H1 (cell line): ENCODE measurements around the gene SIK2. TPM values are rescaled to one million over a fixed set of nuclear protein-coding genes. Genes with fewer than 3 reads are reported as not detected.

ENCODE experiments used
- CTCF ChIA-PET: fragments of 300-600 bp; sonication (Branson Sonifier 250); formaldehyde crosslinking; loops from one replicate; lab custom pipeline; 2021; ENCODE audit not compliant: partially characterized antibody; lab: Charles Lee
- POLR2A ChIA-PET: fragments of 300-600 bp; sonication (Branson Sonifier 250); formaldehyde crosslinking; loops from one replicate; lab custom pipeline; 2021; ENCODE audit warnings: inconsistent platforms; ENCODE audit not compliant: partially characterized antibody; lab: Charles Lee
- DNase-seq, 2 experiments: peaks; one replicate each; pipeline versions ENCODE4 v3.0.0 to v3.0.0-alpha.2; 2010 to 2022; ENCODE audit warnings: low spot score in 2 of 2, low read depth in 1 of 2, mixed read lengths in 1 of 2
- FAIRE-seq: peaks from 2 replicates; lab custom pipeline; 2011; peaks lifted over from hg19 to GRCh38; lab: Jason Lieb, UNC
- H2AFZ ChIP-seq: 2 replicates; pipeline ENCODE4 v1.8.1; 2012; ENCODE audit warnings: low read length, inconsistent platforms
- H2AK5ac ChIP-seq: 2 replicates; pipeline ENCODE4 v1.6.1; 2013; ENCODE audit warnings: low read depth, low read length
- H2BK120ac ChIP-seq: replicated peaks from 2 replicates; pipeline ENCODE3; 2013; ENCODE audit warnings: low read depth, low read length, inconsistent platforms
- H2BK12ac ChIP-seq: 2 replicates; pipeline ENCODE4 v1.6.1; 2013; ENCODE audit warnings: low read depth, low read length
- H2BK15ac ChIP-seq: 2 replicates; pipeline ENCODE4 v1.6.1; 2013; ENCODE audit warnings: low read length
- H2BK20ac ChIP-seq: 2 replicates; pipeline ENCODE4 v1.6.1; 2013; ENCODE audit warnings: low read length
- H2BK5ac ChIP-seq: 2 replicates; pipeline ENCODE4 v1.6.1; 2013; ENCODE audit warnings: low read depth, low read length
- H3K14ac ChIP-seq: 2 replicates; pipeline ENCODE4 v1.6.1; 2013; ENCODE audit warnings: inconsistent platforms; ENCODE audit not compliant: insufficient read length
- H3K18ac ChIP-seq: 2 replicates; pipeline ENCODE4 v1.6.1; 2013; ENCODE audit warnings: low read length; ENCODE audit errors: extremely low read depth
- H3K23ac ChIP-seq: 2 replicates; pipeline ENCODE4 v1.6.1; 2013; ENCODE audit warnings: inconsistent platforms; ENCODE audit not compliant: insufficient read length
- H3K23me2 ChIP-seq: 2 replicates; pipeline ENCODE4 v1.6.1; 2013; ENCODE audit warnings: low read depth, low read length
- H3K27ac ChIP-seq: 2 replicates; pipeline ENCODE4 v1.6.1; 2011; ENCODE audit warnings: low read depth, low read length, inconsistent platforms
- H3K27me3 ChIP-seq, 4 experiments: replicated peaks in 1 of 4; 1 replicate in 1 of 4; 2 replicates in 3 of 4; pipeline versions ENCODE4 v1.6.1 to v1.8.1; 2011 to 2013; ENCODE audit warnings: low read length in 3 of 4, mild to moderate bottlenecking in 3 of 4, inconsistent platforms in 2 of 4, mixed read lengths in 2 of 4, moderate library complexity in 1 of 4; ENCODE audit not compliant: control insufficient read depth in 3 of 4, insufficient read depth in 3 of 4; ENCODE audit errors: extremely low read depth in 1 of 4
- H3K36me3 ChIP-seq, 4 experiments: 2 replicates each; pipeline versions ENCODE4 v1.6.1 to v1.8.1; 2011 to 2013; ENCODE audit warnings: mild to moderate bottlenecking in 4 of 4, low read length in 3 of 4, moderate library complexity in 2 of 4, control low read depth in 1 of 4, inconsistent platforms in 1 of 4; ENCODE audit not compliant: insufficient read depth in 4 of 4, control insufficient read depth in 2 of 4
- H3K4ac ChIP-seq: replicated peaks from 2 replicates; pipeline ENCODE3; 2013; ENCODE audit warnings: low read length, low read depth, mixed read lengths, inconsistent platforms; ENCODE audit not compliant: insufficient read length
- H3K4me1 ChIP-seq, 4 experiments: replicated peaks in 1 of 4; 1 replicate in 1 of 4; 2 replicates in 3 of 4; pipeline versions ENCODE4 v1.6.1 to v1.8.1; 2011 to 2013; ENCODE audit warnings: low read length in 3 of 4, inconsistent platforms in 2 of 4, mixed read lengths in 1 of 4; ENCODE audit not compliant: insufficient read depth in 4 of 4, control insufficient read depth in 3 of 4
- H3K4me2 ChIP-seq, 2 experiments: 2 replicates each; pipeline versions ENCODE4 v1.6.1 to v1.8.1; 2011 to 2013; ENCODE audit warnings: low read depth in 2 of 2, low read length in 2 of 2, control low read depth in 1 of 2, inconsistent platforms in 1 of 2, mild to moderate bottlenecking in 1 of 2; ENCODE audit not compliant: insufficient read depth in 1 of 2
- H3K4me3 ChIP-seq, 4 experiments: fragments of 200-600, 300-600 bp in 1 of 4; sonication (generic), shearing (Covaris generic), sonication (Bioruptor Twin) in 1 of 4; 2 replicates each; pipeline versions ENCODE4 v1.5.1 to v1.8.1; 2011 to 2016; ENCODE audit warnings: low read length in 4 of 4, low read depth in 3 of 4, control low read depth in 2 of 4, inconsistent platforms in 2 of 4, mild to moderate bottlenecking in 2 of 4, mixed read lengths in 1 of 4, moderate library complexity in 1 of 4; ENCODE audit not compliant: insufficient read depth in 2 of 4; ENCODE audit errors: extremely low read depth in 1 of 4
- H3K56ac ChIP-seq: replicated peaks from 2 replicates; pipeline ENCODE3; 2013; ENCODE audit warnings: low read depth, mild to moderate bottlenecking, mixed read lengths, low read length, inconsistent platforms; ENCODE audit not compliant: insufficient read length
- H3K79me1 ChIP-seq: 2 replicates; pipeline ENCODE4 v1.6.1; 2013; ENCODE audit warnings: low read depth, low read length, control low read depth
- H3K79me2 ChIP-seq, 2 experiments: 2 replicates each; pipeline versions ENCODE4 v1.6.1 to v1.8.1; 2012 to 2013; ENCODE audit warnings: low read length in 2 of 2, mild to moderate bottlenecking in 2 of 2, inconsistent platforms in 1 of 2; ENCODE audit not compliant: insufficient read depth in 2 of 2, control insufficient read depth in 1 of 2
- H3K9ac ChIP-seq, 4 experiments: replicated peaks in 1 of 4; 1 replicate in 1 of 4; 2 replicates in 3 of 4; pipeline versions ENCODE4 v1.6.1 to v1.8.1; 2011 to 2013; ENCODE audit warnings: low read depth in 3 of 4, low read length in 3 of 4, control low read depth in 2 of 4, mild to moderate bottlenecking in 2 of 4, moderate library complexity in 2 of 4, inconsistent platforms in 1 of 4; ENCODE audit errors: extremely low read depth in 1 of 4
- H3K9me3 ChIP-seq, 2 experiments: 2 replicates each; pipeline versions ENCODE4 v1.6.1 to v1.8.1; 2012 to 2013; ENCODE audit warnings: mild to moderate bottlenecking in 2 of 2, moderate library complexity in 2 of 2, control low read depth in 1 of 2, inconsistent platforms in 1 of 2, low read depth in 1 of 2, low read length in 1 of 2, mixed read lengths in 1 of 2; ENCODE audit not compliant: insufficient read depth in 2 of 2
- H4K20me1 ChIP-seq, 2 experiments: replicated peaks in 1 of 2; 2 replicates each; pipeline versions ENCODE3 to v1.8.1; 2011 to 2013; ENCODE audit warnings: inconsistent platforms in 2 of 2, low read length in 2 of 2, mild to moderate bottlenecking in 1 of 2; ENCODE audit not compliant: insufficient read depth in 2 of 2, control insufficient read depth in 1 of 2
- H4K5ac ChIP-seq: 2 replicates; pipeline ENCODE4 v1.6.1; 2013; ENCODE audit warnings: low read length, low read depth, mixed read lengths, inconsistent platforms; ENCODE audit not compliant: insufficient read length
- H4K8ac ChIP-seq: 2 replicates; pipeline ENCODE4 v1.8.0; 2013; ENCODE audit warnings: mild to moderate bottlenecking, moderate library complexity, low read length, inconsistent platforms; ENCODE audit not compliant: insufficient read depth; ENCODE audit errors: extremely low read depth
- H4K91ac ChIP-seq: replicated peaks from 2 replicates; pipeline ENCODE3; 2013; ENCODE audit warnings: low read length, mixed read lengths, inconsistent platforms; ENCODE audit not compliant: insufficient read length
- EGR1 ChIP-seq: IDR thresholded peaks from 2 replicates; pipeline ENCODE4 v1.6.1; 2011; ENCODE audit warnings: low read depth, low read length, borderline replicate concordance
- JUN ChIP-seq: IDR thresholded peaks from 2 replicates; pipeline ENCODE4 v1.6.1; 2011; ENCODE audit warnings: low read depth, mild to moderate bottlenecking, improper control_type of control experiment, low read length
- NANOG ChIP-seq: IDR thresholded peaks from 2 replicates; pipeline ENCODE4 v1.6.1; 2011; ENCODE audit warnings: low read length, low read depth, mild to moderate bottlenecking, inconsistent platforms; ENCODE audit not compliant: insufficient read depth, poor library complexity, severe bottlenecking
- RBBP5 ChIP-seq: IDR thresholded peaks from 2 replicates; pipeline ENCODE4 v1.7.1; 2012; ENCODE audit warnings: low read depth, mild to moderate bottlenecking, inconsistent platforms, low read length, moderate library complexity, borderline replicate concordance
- SP1 ChIP-seq: IDR thresholded peaks from 2 replicates; pipeline ENCODE4 v1.6.1; 2011; ENCODE audit warnings: low read depth, low read length
- TAF7 ChIP-seq: optimal IDR thresholded peaks from 2 replicates; pipeline ENCODE3; 2011; ENCODE audit warnings: low read depth, mild to moderate bottlenecking, inconsistent platforms, low read length, moderate library complexity, borderline replicate concordance
- TCF12 ChIP-seq: IDR thresholded peaks from 2 replicates; pipeline ENCODE4 v1.6.1; 2011; ENCODE audit warnings: low read depth, mild to moderate bottlenecking, low read length
- WGBS, 2 experiments: shearing (Covaris generic) in 1 of 2; methylation state at CpG; one replicate each; pipeline versions ENCODE4 v1.1.6 to v1.1.7; 2013 to 2015; ENCODE audit warnings: low lambda C conversion rate in 2 of 2, mixed read lengths in 2 of 2, inconsistent platforms in 1 of 2, low coverage in 1 of 2, missing lambda C conversion rate in 1 of 2; ENCODE audit not compliant: insufficient replicate concordance in 2 of 2, insufficient coverage in 1 of 2, insufficient read length in 1 of 2; ENCODE audit errors: extremely low coverage in 1 of 2, missing lambda C conversion rate in 1 of 2; 5-methylcytosine and 5-hydroxymethylcytosine counted together
- polyA plus RNA-seq, 7 experiments: library from polyadenylated mRNA; depleted of rRNA in 3 of 7; stranded (reverse) in 5 of 7; unstranded in 2 of 7; fragments of >200 nt in 5 of 7; fragments of 200-250 nt in 2 of 7; gene quantifications; 1 replicate in 5 of 7; 2 replicates in 1 of 7; 4 replicates in 1 of 7; pipeline versions ENCODE4 v1.2.1 to v1.2.3, GENCODE V29; 2011 to 2013; ENCODE audit warnings: missing spikeins in 2 of 7, mixed read lengths in 2 of 7
- total RNA-seq: library from RNA; stranded (reverse); fragmentation: NEBNext Ultra II Directional; extraction: Animal tissue kit (Norgen Biotek cat#: 25700); gene quantifications from 2 replicates; pipeline ENCODE4 v1.2.1, GENCODE V29; 2021

The SIK2 gene
- total and polyA plus RNA-seq, 2 of the 8 experiments (the other 6 are each of a cell fraction or from before 2014, with no cell fraction given), result 8.8 to 11.2 TPM

GRCh38 chr11:111641339-111642015 is 39.2 kb downstream of the SIK2 start:
- Histone ChIP-seq H3K4me1 (peaks cover 0 to 8% (median 2%) of the 10 kb centered on the region in 4 experiments; a peak in 4 of 7 replicates), H3K9ac (no peak overlapping the region), H4K91ac (no peak overlapping the region), H2BK15ac (no peak overlapping the region), H2BK5ac (no peak overlapping the region), H4K5ac (no peak overlapping the region), H3K23ac (no peak overlapping the region), H3K36me3 (no peaks in the 10 kb centered on the region), H4K8ac (no peak overlapping the region), H3K79me1 (no peaks in the 10 kb centered on the region), H3K4me3 (no peak overlapping the region), H2BK12ac (no peak overlapping the region), H2BK20ac (no peak overlapping the region), H3K18ac (no peak overlapping the region), H3K4ac (no peak overlapping the region), H2AFZ (no peak overlapping the region), H3K23me2 (no peaks in the 10 kb centered on the region), H3K79me2 (no peaks in the 10 kb centered on the region), H3K4me2 (no peak overlapping the region), H3K9me3 (no peaks in the 10 kb centered on the region), H2BK120ac (no peak overlapping the region), H3K56ac (no peak overlapping the region), H3K27ac (no peak overlapping the region), H2AK5ac (no peak overlapping the region), H4K20me1 (no peaks in the 10 kb centered on the region), H3K27me3 (no peaks in the 10 kb centered on the region), H3K14ac (no peak overlapping the region)
- WGBS, 2 experiments, result 92% methylated on average over 2 of the region's 2 CpGs; no CpG with 5 or more reads in 1 of the 2 experiments
- POLR2A ChIA-PET, result no interaction called here
- CTCF ChIA-PET, result interaction anchor here (0.9 kb wide), 1 partner anchor 44 kb away, joined by 3 read pairs; no protein-coding TSS in a partner anchor
- TF ChIP-seq TAF7, result no peak
- no peak for TF ChIP-seq TCF12
- TF ChIP-seq EGR1, result no peak
- no peak for TF ChIP-seq RBBP5
- TF ChIP-seq SP1, result no peak
- TF ChIP-seq NANOG, result no peak
- TF ChIP-seq JUN, result no peak
- no peak for FAIRE-seq
- no peak for DNase-seq
